Measurements from ENCODE around the gene LY6G5C.

The LY6G5C gene

GRCh38 chr6:31636698-31637596 is 43.9 kb downstream of the LY6G5C start:
- no peak for TF ChIP-seq CTCF (conservative IDR thresholded peaks at IDR 0.05; ENCODE audit: low read depth)
- ChIA-PET CTCF (interaction anchor here (0.7 kb wide), 1 partner anchor 317 kb away, joined by 5 read pairs; no protein-coding TSS in a partner anchor), POLR2A (ENCODE audit: low non-redundant PET) (no interaction called here)

GRCh38 chr6:31634969-31635575 is 45.8 kb downstream of the LY6G5C start:
- H3K27ac ChIP-seq = peak overlapping the region; percentile 49
- ChIA-PET CTCF (interaction anchor here (1.1 kb wide), 1 partner anchor 13 kb away, joined by 5 read pairs; no protein-coding TSS in a partner anchor), POLR2A (ENCODE audit: low non-redundant PET) (interaction anchor here (1.0 kb wide), 1 partner anchor 17 kb away, joined by 3 read pairs; no protein-coding TSS in a partner anchor)
- TF ChIP-seq CTCF (conservative IDR thresholded peaks at IDR 0.05; ENCODE audit: low read depth) = no peak
- no peak for DNase-seq (ENCODE audit: low spot score)

More at GRCh38 chr6:31636698-31637596, 43.9 kb downstream of the LY6G5C start:
- H3K27ac ChIP-seq = peak overlapping the region; percentile 51
- DNase-seq (ENCODE audit: low spot score) = no peak

- DNase-seq (ENCODE audit: low spot score) = no peak
- H3K27ac ChIP-seq = peak overlapping the region; percentile 49
- POLR2A ChIA-PET (ENCODE audit: low non-redundant PET) = interaction anchor here (0.6 kb wide), 1 partner anchor 19 kb away, joined by 3 read pairs; no protein-coding TSS in a partner anchor
- CTCF ChIA-PET = no interaction called here
- TF ChIP-seq CTCF (conservative IDR thresholded peaks at IDR 0.05; ENCODE audit: low read depth) = no peak
Measured at GRCh38 chr6:31634131-31634530, 46.7 kb downstream of the LY6G5C start.

GRCh38 chr6:31633447-31633846 is 47.4 kb downstream of the LY6G5C start:
- POLR2A ChIA-PET (ENCODE audit: low non-redundant PET) = no interaction called here
- DNase-seq (ENCODE audit: low spot score) = no peak
- H3K27ac ChIP-seq = peak overlapping the region; percentile 46
- TF ChIP-seq CTCF (conservative IDR thresholded peaks at IDR 0.05; ENCODE audit: low read depth) = no peak
- CTCF ChIA-PET = no interaction called here

GRCh38 chr6:31632279-31632946 is 48.5 kb downstream of the LY6G5C start:
- TF ChIP-seq CTCF (conservative IDR thresholded peaks at IDR 0.05; ENCODE audit: low read depth) = no peak
- POLR2A ChIA-PET (ENCODE audit: low non-redundant PET) = no interaction called here
- peak overlapping the region; percentile 46 for H3K27ac ChIP-seq
- CTCF ChIA-PET = no interaction called here
- DNase-seq (ENCODE audit: low spot score) = no peak

GRCh38 chr6:31631681-31632278 is 49.1 kb downstream of the LY6G5C start:
- ChIA-PET CTCF (no interaction called here), POLR2A (ENCODE audit: low non-redundant PET) (no interaction called here)
- TF ChIP-seq CTCF (conservative IDR thresholded peaks at IDR 0.05; ENCODE audit: low read depth) = no peak
- DNase-seq (ENCODE audit: low spot score) = no peak
- peak overlapping the region; percentile 46 for H3K27ac ChIP-seq
